GM19025 (cell line): ENCODE results near the gene WDFY4.

Experiments
- ATAC-seq: cut with Tn5 transposase; IDR thresholded peaks from one replicate; pipeline ENCODE4 v1.9.1; 2021; ENCODE audit warnings: mild to moderate bottlenecking, low read depth, moderate library complexity; ENCODE audit not compliant: unreplicated experiment

The WDFY4 gene

DNA sequence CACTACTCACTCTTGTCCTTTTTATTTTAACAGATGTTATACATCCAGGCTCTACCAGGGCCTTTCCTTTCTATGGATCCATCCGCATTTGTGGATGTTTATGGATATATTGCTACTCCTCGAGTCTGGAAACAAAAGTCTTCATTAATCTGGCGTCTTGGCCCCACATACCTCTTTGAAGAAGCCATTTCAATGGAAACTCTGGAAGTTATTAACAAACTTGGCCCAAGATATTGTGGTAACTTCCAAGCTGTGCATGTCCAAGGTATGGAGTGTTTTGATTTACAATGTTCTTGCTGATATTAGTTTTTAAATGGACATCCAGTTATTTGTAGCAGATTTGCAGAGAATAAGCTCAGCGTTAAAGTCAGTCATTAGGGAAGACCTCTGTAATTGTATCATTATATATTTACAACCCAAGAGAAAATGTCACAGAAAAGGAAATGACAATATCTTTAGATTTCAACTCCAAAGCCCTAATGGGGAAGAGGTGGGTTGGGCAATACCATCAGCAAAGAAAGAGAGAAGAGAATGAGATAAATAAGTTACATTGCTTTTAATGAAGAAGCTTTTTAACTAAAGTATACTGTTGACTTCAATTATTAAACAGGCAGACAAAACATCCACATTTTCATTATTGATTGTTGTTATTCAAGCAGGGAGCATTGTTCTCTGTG, 102.1 kb downstream of the WDFY4 start:
- ATAC-seq: no peak

GRCh38 chr10:48788554-48788953, 103.9 kb downstream of the WDFY4 start:
- no peak for ATAC-seq

GRCh38 chr10:48789486-48790456, 105.1 kb downstream of the WDFY4 start:
- no peak for ATAC-seq

GRCh38 chr10:48790457-48791044, 105.9 kb downstream of the WDFY4 start:
- no peak for ATAC-seq

GRCh38 chr10:48791267-48791928, 106.7 kb downstream of the WDFY4 start:
- ATAC-seq: no peak

DNA sequence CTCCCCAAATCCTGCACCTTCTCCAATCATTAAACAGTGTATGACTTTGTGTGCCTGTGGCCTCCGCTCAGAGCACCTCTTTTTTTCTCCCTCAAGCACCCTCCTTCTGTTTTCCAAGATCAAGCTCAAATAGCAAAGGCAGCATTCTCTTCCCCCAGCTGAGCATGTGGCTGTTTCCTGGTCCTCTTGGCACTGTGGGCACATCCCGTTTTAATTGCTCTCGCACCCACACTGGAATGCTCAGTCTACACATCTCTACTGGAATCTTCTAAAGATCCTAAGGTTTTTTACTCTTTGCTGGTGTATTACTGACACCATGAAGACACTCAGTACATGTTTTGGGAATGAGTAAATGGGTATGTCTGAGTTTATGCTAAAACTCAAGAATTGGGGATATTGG, 107.4 kb downstream of the WDFY4 start:
- no peak for ATAC-seq

- no peak for ATAC-seq
These were observed 108.0 kb downstream of the WDFY4 start for GRCh38 chr10:48792687-48793096.

- no peak for ATAC-seq
These were observed 109.4 kb downstream of the WDFY4 start for GRCh38 chr10:48794074-48794473.

DNA sequence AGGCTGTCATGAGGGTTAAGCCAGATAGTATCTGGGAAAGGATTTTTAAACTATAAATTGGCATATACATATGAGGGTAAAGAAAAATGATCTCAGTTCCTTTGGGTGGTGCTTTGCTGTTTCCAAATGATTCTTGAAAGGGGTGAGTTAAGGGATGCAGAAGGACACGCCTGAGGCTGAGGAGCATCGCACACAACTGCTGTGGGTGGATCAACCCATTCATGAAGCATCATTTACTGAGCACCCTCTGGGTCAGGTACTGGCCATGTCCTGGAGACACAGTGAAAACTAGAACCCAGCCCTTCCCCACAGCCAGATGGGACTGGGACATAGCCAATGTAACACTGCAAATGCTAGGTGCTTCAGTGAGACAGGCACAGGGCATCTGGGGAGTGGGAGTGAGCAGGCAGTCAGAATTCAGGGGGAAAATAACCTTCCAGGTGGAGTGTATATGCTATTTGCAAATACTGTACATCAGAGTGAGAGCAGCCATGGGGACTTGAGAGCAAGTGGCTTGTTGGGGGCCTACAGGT, 112.1 kb downstream of the WDFY4 start:
- ATAC-seq: no peak

DNA sequence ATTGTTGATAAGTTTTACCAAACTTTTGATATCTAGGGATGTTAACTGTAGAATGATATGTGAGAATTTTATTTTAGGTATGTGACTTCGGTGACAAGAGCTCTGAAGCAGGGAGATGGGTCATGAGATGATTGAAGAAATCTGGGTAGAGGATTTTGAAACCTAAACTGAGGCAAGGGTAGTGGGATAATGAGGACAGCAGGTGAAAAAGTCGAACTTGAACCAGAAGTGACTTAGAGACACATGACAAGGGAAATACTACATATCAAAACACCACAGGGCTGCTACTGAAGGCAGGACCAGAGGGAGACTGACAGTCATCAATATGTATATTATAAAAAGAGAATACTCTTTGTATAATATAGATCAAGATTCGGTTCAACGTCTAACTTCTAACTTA, 113.2 kb downstream of the WDFY4 start:
- ATAC-seq: no peak

DNA sequence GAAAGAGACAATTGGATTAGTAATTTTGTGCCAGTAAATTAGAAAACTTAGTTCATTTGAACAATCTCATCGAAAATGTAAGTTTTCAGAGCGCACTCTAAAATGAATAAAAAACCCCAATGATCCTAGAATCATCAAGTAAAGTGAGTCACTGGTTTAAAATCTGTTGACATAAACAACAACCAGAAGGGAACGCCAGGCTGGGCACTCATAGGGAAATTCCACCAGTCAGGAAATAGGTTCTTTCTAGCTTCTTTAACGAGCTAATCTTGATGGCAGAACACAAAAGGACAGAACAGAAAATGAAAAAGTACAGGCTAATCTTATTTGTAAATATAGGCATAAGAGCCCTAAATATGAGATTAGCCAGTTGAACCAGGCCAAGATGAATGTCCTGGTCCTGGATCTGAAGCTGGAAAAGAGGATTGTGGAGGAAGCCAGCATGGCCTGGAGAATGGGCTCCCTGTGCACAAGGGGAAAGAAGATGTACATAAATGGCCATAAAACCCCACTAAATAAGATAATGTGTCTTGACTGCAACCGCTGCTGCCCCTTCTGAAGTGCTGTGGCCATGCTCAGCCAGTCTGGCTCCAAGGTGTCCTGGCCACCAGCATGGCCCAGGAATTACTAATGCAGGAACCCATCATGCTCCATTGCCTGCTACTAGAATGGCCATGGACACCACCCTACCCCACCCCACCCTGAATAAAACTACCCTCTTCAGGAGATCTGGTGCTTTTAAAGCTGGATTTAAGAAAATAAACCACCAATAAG, 114.0 kb downstream of the WDFY4 start:
- ATAC-seq: no peak

DNA sequence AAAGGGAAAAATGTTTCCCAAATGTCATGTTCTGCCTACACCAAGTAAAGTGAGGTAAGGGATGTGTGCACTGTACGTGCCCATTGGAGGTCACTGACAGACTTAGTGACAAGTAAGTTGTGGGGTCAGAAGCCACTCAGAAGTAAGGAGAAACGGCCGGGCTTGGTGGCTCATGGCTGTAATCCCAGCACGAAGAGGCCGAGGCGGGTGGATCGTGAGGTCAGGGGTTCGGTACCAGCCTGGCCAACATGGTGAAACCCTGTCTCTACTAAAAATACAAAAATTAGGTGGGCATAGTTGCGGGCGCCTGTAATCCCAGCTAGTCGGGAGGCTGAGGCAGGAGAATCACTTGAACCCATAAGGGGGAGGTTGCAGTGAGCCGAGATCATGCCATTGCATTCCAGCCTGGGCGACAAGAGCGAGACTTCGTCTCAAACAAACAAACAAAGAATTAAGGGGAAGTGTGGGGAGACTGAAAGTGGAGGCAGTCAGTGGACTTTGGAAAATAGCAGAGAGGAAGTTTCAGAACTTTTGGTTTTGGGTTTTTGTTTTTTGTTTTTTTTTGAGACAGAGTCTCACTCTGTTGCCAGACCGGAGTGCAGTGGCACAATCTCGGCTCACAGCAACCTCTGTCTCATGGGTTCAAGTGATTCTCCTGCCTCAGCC, 114.8 kb downstream of the WDFY4 start:
- no peak for ATAC-seq

DNA sequence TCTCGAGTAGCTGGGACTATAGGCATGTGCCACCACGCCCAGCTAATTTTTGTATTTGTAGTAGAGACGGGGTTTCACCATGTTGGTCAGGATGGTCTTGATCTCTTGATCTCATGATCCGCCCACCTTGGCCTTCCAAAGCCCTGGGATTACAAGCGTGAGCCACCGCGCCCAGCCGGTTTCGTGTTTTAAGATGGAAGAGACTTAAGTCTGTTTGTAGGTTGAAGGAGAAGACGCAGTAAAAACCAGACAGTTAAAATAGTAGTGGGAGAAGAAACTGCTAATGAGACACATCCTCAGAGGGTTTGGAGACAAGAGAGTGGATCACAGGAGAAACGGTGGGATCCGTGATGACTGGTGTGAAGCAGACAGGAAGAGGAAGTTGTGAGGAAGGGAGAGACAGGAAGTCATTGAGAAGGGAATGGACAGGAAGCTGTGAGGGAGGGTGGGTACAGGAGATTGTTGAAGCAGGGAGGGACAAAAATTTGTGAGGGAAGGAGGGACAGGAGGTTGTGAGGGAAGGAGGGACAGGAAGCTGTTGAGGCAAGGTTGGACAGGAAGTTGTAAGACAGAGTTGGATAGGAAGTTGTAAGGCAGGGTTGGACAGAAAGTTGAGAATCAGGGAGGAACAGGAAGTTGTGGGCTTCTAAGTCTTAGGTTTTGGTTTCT, 115.5 kb downstream of the WDFY4 start:
- ATAC-seq: no peak

- ATAC-seq: no peak
These were observed 116.3 kb downstream of the WDFY4 start for GRCh38 chr10:48801001-48801421.

- peak; percentile 88 for ATAC-seq
These were observed 118.0 kb downstream of the WDFY4 start for GRCh38 chr10:48802611-48803071.

GRCh38 chr10:48803801-48804584, 119.3 kb downstream of the WDFY4 start:
- ATAC-seq: no peak

- ATAC-seq: no peak
These were observed 120.1 kb downstream of the WDFY4 start for GRCh38 chr10:48804740-48805182.

- no peak for ATAC-seq
These were observed 120.7 kb downstream of the WDFY4 start for GRCh38 chr10:48805411-48805810.
